ENCODE results near the gene TMUB2.

DNA sequence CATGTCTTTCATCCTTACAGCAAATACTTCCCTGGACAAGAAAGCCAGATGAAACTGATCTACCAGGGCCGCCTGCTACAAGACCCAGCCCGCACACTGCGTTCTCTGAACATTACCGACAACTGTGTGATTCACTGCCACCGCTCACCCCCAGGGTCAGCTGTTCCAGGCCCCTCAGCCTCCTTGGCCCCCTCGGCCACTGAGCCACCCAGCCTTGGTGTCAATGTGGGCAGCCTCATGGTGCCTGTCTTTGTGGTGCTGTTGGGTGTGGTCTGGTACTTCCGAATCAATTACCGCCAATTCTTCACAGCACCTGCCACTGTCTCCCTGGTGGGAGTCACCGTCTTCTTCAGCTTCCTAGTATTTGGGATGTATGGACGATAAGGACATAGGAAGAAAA lies 3.7 kb downstream of the TMUB2 start:
- TF ChIP-seq, protein P1, sequence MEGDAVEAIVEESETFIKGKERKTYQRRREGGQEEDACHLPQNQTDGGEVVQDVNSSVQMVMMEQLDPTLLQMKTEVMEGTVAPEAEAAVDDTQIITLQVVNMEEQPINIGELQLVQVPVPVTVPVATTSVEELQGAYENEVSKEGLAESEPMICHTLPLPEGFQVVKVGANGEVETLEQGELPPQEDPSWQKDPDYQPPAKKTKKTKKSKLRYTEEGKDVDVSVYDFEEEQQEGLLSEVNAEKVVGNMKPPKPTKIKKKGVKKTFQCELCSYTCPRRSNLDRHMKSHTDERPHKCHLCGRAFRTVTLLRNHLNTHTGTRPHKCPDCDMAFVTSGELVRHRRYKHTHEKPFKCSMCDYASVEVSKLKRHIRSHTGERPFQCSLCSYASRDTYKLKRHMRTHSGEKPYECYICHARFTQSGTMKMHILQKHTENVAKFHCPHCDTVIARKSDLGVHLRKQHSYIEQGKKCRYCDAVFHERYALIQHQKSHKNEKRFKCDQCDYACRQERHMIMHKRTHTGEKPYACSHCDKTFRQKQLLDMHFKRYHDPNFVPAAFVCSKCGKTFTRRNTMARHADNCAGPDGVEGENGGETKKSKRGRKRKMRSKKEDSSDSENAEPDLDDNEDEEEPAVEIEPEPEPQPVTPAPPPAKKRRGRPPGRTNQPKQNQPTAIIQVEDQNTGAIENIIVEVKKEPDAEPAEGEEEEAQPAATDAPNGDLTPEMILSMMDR (conservative IDR thresholded peaks at IDR 0.05; ENCODE audit: low read length), result no peak
- no peak for TF ChIP-seq EZH2phosphoT487 (IDR thresholded peaks at IDR 0.05; ENCODE audit: borderline replicate concordance)

Data from Loucy (cell line).